Left lung (tissue), 10 donors: Measurements from ENCODE around the gene THAP12. TPM values are rescaled to one million over a fixed set of nuclear protein-coding genes. Genes with fewer than 3 reads are reported as not detected.

Experiments
- ATAC-seq: fragments of 200-7000 bp; cut with Tn5 transposase; one replicate; pipeline ENCODE4 v1.9.1; 2020; ENCODE audit warnings: moderate library complexity
- DNase-seq, 4 donors: peaks; one replicate each; pipeline ENCODE4 v3.0.0-alpha.2; 2013 to 2020
- H3K27ac ChIP-seq, 2 donors: fragments of 200-600 bp; sonication (generic) in 1 of 2; one replicate each; pipeline versions ENCODE4 v1.5.0 to v1.8.0; 2020 to 2021
- H3K27me3 ChIP-seq, 2 donors: fragments of 200-600 bp; sonication (generic) in 1 of 2; one replicate each; pipeline versions ENCODE4 v1.5.0 to v1.8.0; 2020 to 2021
- H3K36me3 ChIP-seq, 2 donors: fragments of 200-600 bp; sonication (generic) in 1 of 2; one replicate each; pipeline versions ENCODE4 v1.5.0 to v1.8.0; 2020 to 2021
- H3K4me1 ChIP-seq, 2 donors: fragments of 200-600 bp; one replicate each; pipeline ENCODE4 v1.8.0; 2021
- H3K4me3 ChIP-seq, 2 donors: fragments of 200-600 bp; sonication (generic) in 1 of 2; one replicate each; pipeline versions ENCODE4 v1.5.0 to v1.8.0; 2020 to 2021; ENCODE audit warnings: mild to moderate bottlenecking in 1 of 2
- H3K9me3 ChIP-seq, 2 donors: fragments of 200-600 bp; sonication (generic) in 1 of 2; one replicate each; pipeline versions ENCODE4 v1.5.0 to v1.8.0; 2020 to 2021
- intact Hi-C, 2 donors: fragments of 100-400 bp; cut with DNase I; formaldehyde crosslinking; loops; one replicate each; pipeline versions ENCODE4 v1.11.2 to v1.14.2; 2022
- polyA plus RNA-seq, 6 donors: library from polyadenylated mRNA; unstranded; fragments of 120-200 nt; gene quantifications; one replicate each; pipeline ENCODE4 v1.2.1, GENCODE V29; 2013; ENCODE audit not compliant: insufficient read length in 6 of 6
- total RNA-seq, 2 donors: library from RNA; stranded (reverse); fragmentation: NEBNext Ultra II Directional; extraction: Animal tissue kit (Norgen Biotek cat#: 25700); gene quantifications; one replicate each; pipeline ENCODE4 v1.2.1, GENCODE V29; 2021
- TF ChIP-seq, protein P1 (sequence below), 2 donors: fragments of 200-600 bp; sonication (generic) in 1 of 2; IDR thresholded peaks; one replicate each; pipeline versions ENCODE4 v1.5.0 to v1.8.0; 2021; ENCODE audit warnings: antibody characterized with exemption in 2 of 2
- donor health status: DM: no; HTN: yes; CAD: no.
- donor health status: DM: no; HTN: no; CAD: no.

The THAP12 gene
- total and polyA plus RNA-seq, 8 donors, result 27.1 to 108 (median 94.6) TPM

DNA sequence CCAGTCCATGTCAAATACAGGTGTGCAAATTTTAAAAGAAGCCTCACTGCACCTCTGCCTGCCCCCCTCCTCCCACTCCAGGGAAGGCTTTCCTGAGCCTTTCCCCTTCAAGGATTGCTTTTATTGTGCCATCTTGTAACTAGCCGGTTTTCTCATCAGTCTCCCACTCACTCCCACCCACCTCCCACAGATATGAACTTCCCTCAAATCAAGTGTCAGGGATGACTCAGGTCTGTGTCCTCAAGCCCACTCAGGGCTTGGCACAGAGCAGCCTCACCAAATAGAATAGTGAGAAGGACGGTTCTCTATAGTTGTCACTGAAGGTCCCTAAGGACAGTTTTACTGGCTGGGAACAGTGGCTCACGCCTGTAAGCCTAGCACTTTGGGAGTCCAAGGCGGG, 43.0 kb downstream of the THAP12 start:
- TF ChIP-seq, protein P1, sequence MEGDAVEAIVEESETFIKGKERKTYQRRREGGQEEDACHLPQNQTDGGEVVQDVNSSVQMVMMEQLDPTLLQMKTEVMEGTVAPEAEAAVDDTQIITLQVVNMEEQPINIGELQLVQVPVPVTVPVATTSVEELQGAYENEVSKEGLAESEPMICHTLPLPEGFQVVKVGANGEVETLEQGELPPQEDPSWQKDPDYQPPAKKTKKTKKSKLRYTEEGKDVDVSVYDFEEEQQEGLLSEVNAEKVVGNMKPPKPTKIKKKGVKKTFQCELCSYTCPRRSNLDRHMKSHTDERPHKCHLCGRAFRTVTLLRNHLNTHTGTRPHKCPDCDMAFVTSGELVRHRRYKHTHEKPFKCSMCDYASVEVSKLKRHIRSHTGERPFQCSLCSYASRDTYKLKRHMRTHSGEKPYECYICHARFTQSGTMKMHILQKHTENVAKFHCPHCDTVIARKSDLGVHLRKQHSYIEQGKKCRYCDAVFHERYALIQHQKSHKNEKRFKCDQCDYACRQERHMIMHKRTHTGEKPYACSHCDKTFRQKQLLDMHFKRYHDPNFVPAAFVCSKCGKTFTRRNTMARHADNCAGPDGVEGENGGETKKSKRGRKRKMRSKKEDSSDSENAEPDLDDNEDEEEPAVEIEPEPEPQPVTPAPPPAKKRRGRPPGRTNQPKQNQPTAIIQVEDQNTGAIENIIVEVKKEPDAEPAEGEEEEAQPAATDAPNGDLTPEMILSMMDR (IDR thresholded peaks at IDR 0.05), result no peak
- no peak overlapping the region for H3K27ac ChIP-seq

DNA sequence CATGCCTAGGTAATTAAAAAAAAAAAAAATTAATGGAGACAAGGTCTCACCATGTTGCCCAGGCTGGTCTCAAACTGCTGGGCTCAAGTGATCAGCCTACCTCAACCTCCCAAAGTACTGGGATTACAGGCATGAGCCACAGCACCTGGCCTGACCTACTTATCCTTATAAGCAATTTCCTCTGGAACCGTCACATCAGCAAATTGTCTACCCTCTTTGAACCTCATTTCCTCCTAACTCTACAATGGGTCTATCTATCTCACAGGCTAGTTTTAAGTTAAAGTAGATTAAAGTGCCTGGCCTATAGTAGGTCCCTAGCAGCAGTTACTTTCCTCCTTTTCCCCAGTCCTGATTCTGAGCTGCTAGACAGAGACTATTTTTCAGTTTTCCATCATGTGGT, 43.5 kb downstream of the THAP12 start:
- no peak overlapping the region for H3K27ac ChIP-seq
- intact Hi-C loops, result no loop called here
- TF ChIP-seq, protein P1 (IDR thresholded peaks at IDR 0.05), result no peak
- H3K36me3 ChIP-seq, result no peaks in the 10 kb centered on the region
- no peak overlapping the region for H3K4me3 ChIP-seq
- no peak for DNase-seq
- no peak for ATAC-seq
- peaks cover 0 to 13% of the 10 kb centered on the region in 2 donors for H3K9me3 ChIP-seq
- peaks cover 0 to 23% of the 10 kb centered on the region in 2 donors for H3K4me1 ChIP-seq
- no peaks in the 10 kb centered on the region for H3K27me3 ChIP-seq

More for the DNA sequence above, 43.0 kb downstream of the THAP12 start:
- intact Hi-C loops, result no loop called here
- ATAC-seq (no peak), DNase-seq (no peak)
- no peaks in the 10 kb centered on the region for H3K36me3 ChIP-seq
- no peaks in the 10 kb centered on the region for H3K27me3 ChIP-seq
- H3K4me1 ChIP-seq, result peaks cover 0 to 23% of the 10 kb centered on the region in 2 donors
- peaks cover 0 to 13% of the 10 kb centered on the region in 2 donors for H3K9me3 ChIP-seq
- no peak overlapping the region for H3K4me3 ChIP-seq

DNA sequence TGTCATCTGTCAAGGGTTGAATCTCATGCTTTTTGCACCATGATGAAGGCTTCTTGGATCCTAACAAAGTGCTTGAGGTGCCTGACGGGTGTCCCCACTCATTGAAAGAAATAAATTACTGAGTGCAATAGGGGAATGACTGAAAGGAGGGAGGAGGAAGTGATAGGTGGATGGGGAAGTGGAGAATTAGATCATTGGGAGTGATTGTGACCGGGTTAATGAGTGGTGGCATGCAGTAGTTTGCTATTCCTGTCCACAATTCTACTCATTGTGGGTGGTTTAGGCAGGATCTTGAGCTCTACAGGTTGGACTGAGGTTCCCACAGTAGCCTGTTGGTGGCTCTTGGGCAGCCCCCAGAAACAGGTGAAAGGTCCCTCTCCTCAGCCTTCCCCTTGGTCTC, 44.3 kb downstream of the THAP12 start:
- Histone ChIP-seq H3K36me3 (no peaks in the 10 kb centered on the region), H3K27ac (peak overlapping the region in 1 of 2 donors; percentile 46), H3K9me3 (peaks cover 0 to 13% of the 10 kb centered on the region in 2 donors), H3K27me3 (no peaks in the 10 kb centered on the region), H3K4me1 (peaks cover 0 to 23% of the 10 kb centered on the region in 2 donors), H3K4me3 (no peak overlapping the region)
- TF ChIP-seq, protein P1 (IDR thresholded peaks at IDR 0.05), result no peak
- no peak for ATAC-seq
- no peak for DNase-seq
- intact Hi-C loops, result no loop called here

DNA sequence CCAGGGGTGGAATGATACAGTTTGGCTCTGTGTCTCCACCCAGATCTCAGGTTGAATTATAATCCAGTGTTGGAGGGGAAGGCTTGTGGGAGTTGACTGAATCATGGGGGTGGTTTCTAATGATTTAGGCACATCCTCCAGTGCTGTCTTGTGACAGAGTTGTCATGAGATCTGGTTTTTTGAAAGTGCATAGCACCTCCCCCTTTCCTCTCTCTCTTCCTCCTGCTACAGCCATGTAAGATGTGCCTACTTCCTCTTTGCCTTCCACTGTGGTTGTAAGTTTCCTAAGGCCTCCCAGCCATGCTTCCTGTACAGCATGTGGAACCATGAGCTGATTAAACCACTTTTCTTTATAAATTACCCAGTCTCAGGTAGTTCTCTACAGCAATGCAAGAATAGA, 45.1 kb downstream of the THAP12 start:
- DNase-seq (no peak), ATAC-seq (peak; percentile 56)
- H3K4me3 ChIP-seq, result no peak overlapping the region
- peaks cover 0 to 13% of the 10 kb centered on the region in 2 donors for H3K9me3 ChIP-seq
- intact Hi-C loops, result no loop called here
- H3K27ac ChIP-seq, result peak overlapping the region in 1 of 2 donors; percentile 46
- no peaks in the 10 kb centered on the region for H3K27me3 ChIP-seq
- H3K36me3 ChIP-seq, result no peaks in the 10 kb centered on the region
- TF ChIP-seq, protein P1 (IDR thresholded peaks at IDR 0.05), result no peak
- H3K4me1 ChIP-seq, result peaks cover 0 to 23% of the 10 kb centered on the region in 2 donors

DNA sequence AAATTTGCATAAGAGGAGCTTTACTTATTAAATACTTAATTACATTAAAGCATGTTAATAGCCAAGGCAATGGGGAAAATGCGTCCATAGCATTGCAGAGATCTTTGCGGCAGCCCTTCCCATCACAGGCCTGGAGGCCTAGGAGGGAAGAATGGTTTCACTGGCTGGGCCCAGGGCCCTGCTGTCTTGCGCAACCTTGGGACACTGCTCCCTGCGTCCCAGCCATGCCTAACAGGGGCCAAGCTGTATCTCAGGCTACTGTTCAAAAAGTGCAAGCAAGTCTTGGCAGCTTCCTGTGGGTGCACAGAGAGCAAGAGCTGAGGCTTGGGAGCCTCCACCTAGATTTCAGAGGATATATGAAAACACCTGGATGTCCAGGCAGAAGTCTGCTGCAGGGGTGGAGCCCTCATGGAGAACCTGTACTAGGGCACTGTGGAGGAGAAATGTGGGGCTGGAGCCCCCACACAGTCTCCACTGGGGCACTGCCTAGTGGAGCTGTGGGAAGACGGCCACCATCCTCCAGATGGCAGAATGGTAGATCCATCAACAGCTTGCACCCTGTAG, 46.0 kb downstream of the THAP12 start:
- ATAC-seq, result no peak
- peaks cover 2 to 23% of the 10 kb centered on the region in 2 donors for H3K4me1 ChIP-seq
- no peak overlapping the region for H3K27ac ChIP-seq
- intact Hi-C loops, result no loop called here
- H3K36me3 ChIP-seq, result no peaks in the 10 kb centered on the region
- TF ChIP-seq, protein P1 (IDR thresholded peaks at IDR 0.05), result no peak
- no peak overlapping the region for H3K4me3 ChIP-seq
- no peak for DNase-seq
- no peaks in the 10 kb centered on the region for H3K27me3 ChIP-seq
- H3K9me3 ChIP-seq, result peaks cover 0 to 13% of the 10 kb centered on the region in 2 donors
